ENCODE data around the gene SLC25A13. TPM values are rescaled to one million over a fixed set of nuclear protein-coding genes. Genes with fewer than 3 reads are reported as not detected.
"Not testable (repeated sequence)": the region's sequence is repeated elsewhere in the genome, so short reads cannot be mapped to it uniquely, and the experiment has no call there.

Gene SLC25A13
- total RNA-seq, 1 donor from 2014 or later: 28.5 TPM

DNA sequence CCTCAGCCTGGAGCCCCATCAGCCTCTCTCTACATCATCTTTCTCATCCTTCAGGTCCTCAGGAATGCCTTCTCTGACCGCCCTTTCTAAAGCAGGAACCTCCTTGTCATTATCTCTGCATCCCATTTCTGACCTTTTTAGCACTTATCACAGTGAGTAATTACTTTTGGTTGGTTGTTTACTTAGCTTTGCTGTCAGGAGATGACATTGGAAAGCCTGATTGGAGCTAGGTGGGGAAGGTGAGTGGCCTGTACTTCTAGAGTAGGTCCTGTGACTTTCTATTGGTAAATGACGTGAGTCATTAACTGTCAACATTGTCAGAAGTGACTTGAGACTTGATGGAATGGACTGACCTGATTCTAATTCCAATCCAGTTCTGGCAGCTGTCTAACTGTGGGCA is 9.3 kb upstream of the SLC25A13 start:
- H3K36me3 Mint-ChIP-seq (ENCODE audit: low read depth): peaks cover 3% of the 10 kb centered on the region
- H3K27me3 Mint-ChIP-seq: peaks cover 10% of the 10 kb centered on the region
- H3K4me3 Mint-ChIP-seq: no peak overlapping the region
- DNase-seq (no peak), ATAC-seq (ENCODE audit: low read depth) (no peak)
- TF ChIP-seq, protein P1, sequence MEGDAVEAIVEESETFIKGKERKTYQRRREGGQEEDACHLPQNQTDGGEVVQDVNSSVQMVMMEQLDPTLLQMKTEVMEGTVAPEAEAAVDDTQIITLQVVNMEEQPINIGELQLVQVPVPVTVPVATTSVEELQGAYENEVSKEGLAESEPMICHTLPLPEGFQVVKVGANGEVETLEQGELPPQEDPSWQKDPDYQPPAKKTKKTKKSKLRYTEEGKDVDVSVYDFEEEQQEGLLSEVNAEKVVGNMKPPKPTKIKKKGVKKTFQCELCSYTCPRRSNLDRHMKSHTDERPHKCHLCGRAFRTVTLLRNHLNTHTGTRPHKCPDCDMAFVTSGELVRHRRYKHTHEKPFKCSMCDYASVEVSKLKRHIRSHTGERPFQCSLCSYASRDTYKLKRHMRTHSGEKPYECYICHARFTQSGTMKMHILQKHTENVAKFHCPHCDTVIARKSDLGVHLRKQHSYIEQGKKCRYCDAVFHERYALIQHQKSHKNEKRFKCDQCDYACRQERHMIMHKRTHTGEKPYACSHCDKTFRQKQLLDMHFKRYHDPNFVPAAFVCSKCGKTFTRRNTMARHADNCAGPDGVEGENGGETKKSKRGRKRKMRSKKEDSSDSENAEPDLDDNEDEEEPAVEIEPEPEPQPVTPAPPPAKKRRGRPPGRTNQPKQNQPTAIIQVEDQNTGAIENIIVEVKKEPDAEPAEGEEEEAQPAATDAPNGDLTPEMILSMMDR (IDR thresholded peaks at IDR 0.05): no peak
- intact Hi-C loops (cut with micrococcal nuclease): no loop called here
- H3K9me3 Mint-ChIP-seq: peaks cover 5% of the 10 kb centered on the region
- H3K4me1 Mint-ChIP-seq: peaks cover 9% of the 10 kb centered on the region
- POLR2A ChIA-PET: no interaction called here
- CTCF ChIA-PET: no interaction called here
- no peak overlapping the region for H3K27ac Mint-ChIP-seq

DNA sequence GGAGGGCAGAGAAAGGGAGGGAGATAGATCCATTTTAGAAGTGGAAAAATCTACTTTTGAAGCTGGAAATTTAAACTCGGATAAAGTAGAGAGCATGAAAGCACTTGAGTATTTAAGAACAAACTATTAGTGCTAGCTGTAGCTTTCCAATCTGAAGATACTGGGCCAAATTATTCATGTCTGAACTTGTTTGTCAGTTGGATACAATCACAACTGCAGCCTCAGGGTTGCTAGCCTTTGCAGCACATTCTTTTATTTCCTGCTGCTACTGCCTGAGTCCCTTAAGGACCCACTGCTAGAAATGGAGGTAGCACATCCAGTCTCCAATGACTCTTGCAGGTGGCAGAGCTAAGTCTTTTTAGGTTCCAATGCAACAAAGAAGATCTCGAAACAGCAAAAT is 8.3 kb upstream of the SLC25A13 start:
- peaks cover 5% of the 10 kb centered on the region for H3K36me3 Mint-ChIP-seq (ENCODE audit: low read depth)
- POLR2A ChIA-PET: no interaction called here
- no peak overlapping the region for H3K4me3 Mint-ChIP-seq
- ATAC-seq (ENCODE audit: low read depth): no peak
- peaks cover 14% of the 10 kb centered on the region for H3K4me1 Mint-ChIP-seq
- CTCF ChIA-PET: no interaction called here
- DNase-seq: no peak
- H3K27me3 Mint-ChIP-seq: peaks cover 8% of the 10 kb centered on the region
- TF ChIP-seq, protein P1 (IDR thresholded peaks at IDR 0.05): no peak
- no peak overlapping the region for H3K27ac Mint-ChIP-seq
- intact Hi-C loops (cut with micrococcal nuclease): no loop called here
- H3K9me3 Mint-ChIP-seq: peaks cover 9% of the 10 kb centered on the region

- H3K36me3 Mint-ChIP-seq (ENCODE audit: low read depth): peaks cover 5% of the 10 kb centered on the region
- POLR2A ChIA-PET: no interaction called here
- TF ChIP-seq, protein P1 (IDR thresholded peaks at IDR 0.05): no peak
- H3K9me3 Mint-ChIP-seq: peaks cover 9% of the 10 kb centered on the region
- intact Hi-C loops (cut with micrococcal nuclease): loop anchor here (10.0 kb wide), 2 partner anchors 376 to 614 kb away; partner anchors contain the start of gene SEM1
- H3K27me3 Mint-ChIP-seq: peaks cover 5% of the 10 kb centered on the region
- peaks cover 14% of the 10 kb centered on the region for H3K4me1 Mint-ChIP-seq
- CTCF ChIA-PET: no interaction called here
- no peak for DNase-seq
- no peak overlapping the region for H3K4me3 Mint-ChIP-seq
- no peak for ATAC-seq (ENCODE audit: low read depth)
- H3K27ac Mint-ChIP-seq: no peak overlapping the region
These were observed 7.3 kb upstream of the SLC25A13 start for GRCh38 chr7:96329241-96329640.

DNA sequence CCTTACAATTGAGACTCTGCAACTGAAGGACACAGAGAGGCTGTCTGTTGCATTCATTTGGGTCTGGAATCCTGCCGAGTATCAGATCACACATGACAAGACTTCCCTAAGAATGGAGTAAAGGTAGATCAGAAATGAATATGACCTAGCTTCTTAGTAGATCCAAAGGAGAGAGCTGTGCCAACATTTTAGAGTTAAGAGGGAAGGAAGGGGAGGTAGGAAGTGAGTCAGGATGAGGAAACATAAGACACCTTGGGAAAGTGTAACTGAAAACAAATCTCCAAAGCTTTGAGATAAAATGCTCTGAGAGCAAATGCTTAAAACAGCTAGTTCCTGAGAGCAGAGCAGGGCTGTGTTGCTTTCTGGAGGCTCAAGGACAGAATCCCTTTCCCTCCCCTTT is 6.1 kb upstream of the SLC25A13 start:
- ChIA-PET CTCF (no interaction called here), POLR2A (no interaction called here)
- TF ChIP-seq, protein P1 (IDR thresholded peaks at IDR 0.05): no peak
- H3K27me3 Mint-ChIP-seq: peaks cover 5% of the 10 kb centered on the region
- H3K9me3 Mint-ChIP-seq: peaks cover 9% of the 10 kb centered on the region
- peaks cover 14% of the 10 kb centered on the region for H3K4me1 Mint-ChIP-seq
- H3K36me3 Mint-ChIP-seq (ENCODE audit: low read depth): peaks cover 5% of the 10 kb centered on the region
- H3K27ac Mint-ChIP-seq: no peak overlapping the region
- DNase-seq: no peak
- no peak overlapping the region for H3K4me3 Mint-ChIP-seq
- intact Hi-C loops (cut with micrococcal nuclease): loop anchor here (10.0 kb wide), 2 partner anchors 377 to 613 kb away; partner anchors contain the start of gene SEM1
- no peak for ATAC-seq (ENCODE audit: low read depth)

DNA sequence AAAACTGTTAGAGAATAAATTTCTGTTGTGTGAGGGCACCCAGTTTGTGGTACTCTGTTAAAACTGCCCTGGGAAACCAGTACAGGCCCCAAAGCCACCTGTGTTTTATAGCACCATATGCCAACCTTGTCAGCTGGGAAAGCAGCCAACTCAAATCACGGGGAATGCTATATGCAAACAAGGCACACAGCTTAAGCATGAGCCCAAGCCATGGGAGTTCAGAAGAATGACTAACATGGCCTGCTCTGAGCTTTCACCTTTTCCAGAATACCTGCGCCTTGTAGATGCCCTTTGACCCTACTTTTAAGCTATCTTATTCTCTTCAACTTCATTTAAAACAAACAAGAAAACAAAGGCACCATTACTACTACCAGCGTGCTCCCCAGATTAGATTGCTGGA is 5.5 kb upstream of the SLC25A13 start:
- Mint-ChIP-seq H3K4me3 (no peak overlapping the region), H3K36me3 (ENCODE audit: low read depth) (peaks cover 5% of the 10 kb centered on the region), H3K4me1 (peaks cover 18% of the 10 kb centered on the region), H3K9me3 (peaks cover 9% of the 10 kb centered on the region), H3K27me3 (peaks cover 3% of the 10 kb centered on the region), H3K27ac (peak overlapping the region; percentile 87)
- TF ChIP-seq, protein P1 (IDR thresholded peaks at IDR 0.05): no peak
- ChIA-PET POLR2A (no interaction called here), CTCF (no interaction called here)
- ATAC-seq (ENCODE audit: low read depth) (no peak), DNase-seq (no peak)
- intact Hi-C loops (cut with micrococcal nuclease): loop anchor here (2.0 to 10.0 kb wide), 3 partner anchors 377 to 1545 kb away; partner anchors contain the start of genes ASNS and SEM1

DNA sequence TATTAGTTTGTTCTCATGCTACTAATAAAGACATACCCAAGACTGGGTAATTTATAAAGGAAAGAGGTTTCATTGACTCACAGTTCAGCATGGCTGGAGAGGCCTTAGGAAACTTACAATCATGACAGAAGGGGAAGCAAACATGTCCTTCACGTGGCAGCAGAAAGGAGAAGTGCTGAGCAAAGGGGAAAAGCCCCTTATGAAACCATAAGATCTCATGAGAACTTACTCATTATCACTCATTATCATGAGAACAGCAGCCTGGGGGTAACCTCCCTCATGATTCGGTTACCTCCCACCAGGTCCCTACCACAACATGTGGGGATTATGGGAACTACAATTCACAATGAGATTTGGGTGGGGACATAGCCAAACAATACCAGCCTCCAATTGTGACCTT is 4.9 kb upstream of the SLC25A13 start:
- H3K27ac Mint-ChIP-seq: peak overlapping the region; percentile 87

More for the DNA sequence above, 4.9 kb upstream of the SLC25A13 start:
- H3K27me3 Mint-ChIP-seq; DNase-seq; CTCF ChIA-PET; H3K36me3 Mint-ChIP-seq (ENCODE audit: low read depth); H3K9me3 Mint-ChIP-seq; POLR2A ChIA-PET: not testable (repeated sequence)
- Mint-ChIP-seq H3K4me1 (peaks cover 21% of the 10 kb centered on the region), H3K4me3 (peak overlapping the region; percentile 36)
- ATAC-seq (ENCODE audit: low read depth): peak; percentile 71
- intact Hi-C loops (cut with micrococcal nuclease): loop anchor here (2.0 to 10.0 kb wide), 3 partner anchors 378 to 1546 kb away; partner anchors contain the start of genes ASNS and SEM1

All from activated B cell treated with CpG ODN at 0.5 μM for 24 hours (primary cell).